ENCODE results near the gene SH2D5. TPM values are rescaled to one million over a fixed set of nuclear protein-coding genes. Genes with fewer than 3 reads are reported as not detected.

Gene SH2D5
- total and polyA plus RNA-seq, 4 donors: 0.37 to 0.93 (median 0.52) TPM; not detected in 1

- WGBS, 2 donors: 96 to 97% methylated on average over 6 of the region's 6 CpGs
- ATAC-seq (ENCODE audit: insufficient read depth, low FRiP score): no peak
These were observed 27.8 kb upstream of the SH2D5 start for GRCh38 chr1:20760322-20760721.

GRCh38 chr1:20753589-20753988 is 21.1 kb upstream of the SH2D5 start:
- DNase-seq (no peak), ATAC-seq (ENCODE audit: insufficient read depth, low FRiP score) (no peak)
- Histone ChIP-seq H3K4me1 (ENCODE audit: control insufficient read depth in 5 of 5, insufficient read depth in 5 of 5, low read length in 5 of 5) (no peaks in the 10 kb centered on the region), H3K9me3 (ENCODE audit: control insufficient read depth in 4 of 4, insufficient read depth in 3 of 4, low read length in 3 of 4) (no peaks in the 10 kb centered on the region), H3K9ac (ENCODE audit: insufficient read depth in 1 of 2, low read length in 2 of 2) (no peak overlapping the region), H3K27ac (ENCODE audit: low read depth in 1 of 2, low read length in 1 of 2) (no peak overlapping the region), H3K36me3 (ENCODE audit: control insufficient read depth in 4 of 4, insufficient read depth in 4 of 4, low read length in 4 of 4) (peaks cover 17 to 42% (median 40%) of the 10 kb centered on the region in 4 donors), H3K4me3 (no peak overlapping the region), H3K27me3 (ENCODE audit: control insufficient read depth in 3 of 3, insufficient read depth in 3 of 3, low read length in 2 of 3) (no peaks in the 10 kb centered on the region)
- TF ChIP-seq CTCF (IDR thresholded peaks at IDR 0.05; ENCODE audit: control extremely low read depth, extremely low read depth): no peak
- 86 to 91% methylated on average over 3 of the region's 3 CpGs for WGBS, 2 donors

More at GRCh38 chr1:20760322-20760721, 27.8 kb upstream of the SH2D5 start:
- no peak for TF ChIP-seq CTCF (IDR thresholded peaks at IDR 0.05; ENCODE audit: control extremely low read depth, extremely low read depth)
- Histone ChIP-seq H3K4me3 (no peak overlapping the region), H3K4me1 (ENCODE audit: control insufficient read depth in 5 of 5, insufficient read depth in 5 of 5, low read length in 5 of 5) (no peaks in the 10 kb centered on the region), H3K27me3 (ENCODE audit: control insufficient read depth in 3 of 3, insufficient read depth in 3 of 3, low read length in 2 of 3) (no peaks in the 10 kb centered on the region), H3K9me3 (ENCODE audit: control insufficient read depth in 4 of 4, insufficient read depth in 3 of 4, low read length in 3 of 4) (no peaks in the 10 kb centered on the region), H3K9ac (ENCODE audit: insufficient read depth in 1 of 2, low read length in 2 of 2) (no peak overlapping the region), H3K27ac (ENCODE audit: low read depth in 1 of 2, low read length in 1 of 2) (no peak overlapping the region), H3K36me3 (ENCODE audit: control insufficient read depth in 4 of 4, insufficient read depth in 4 of 4, low read length in 4 of 4) (peaks cover 34 to 58% (median 51%) of the 10 kb centered on the region in 4 donors)
- no peak for DNase-seq

- no peak overlapping the region for H3K27ac ChIP-seq (ENCODE audit: low read depth in 1 of 2, low read length in 1 of 2)
- H3K9ac ChIP-seq (ENCODE audit: insufficient read depth in 1 of 2, low read length in 2 of 2): no peak overlapping the region
- TF ChIP-seq CTCF (IDR thresholded peaks at IDR 0.05; ENCODE audit: control extremely low read depth, extremely low read depth): no peak
- H3K27me3 ChIP-seq (ENCODE audit: control insufficient read depth in 3 of 3, insufficient read depth in 3 of 3, low read length in 2 of 3): no peaks in the 10 kb centered on the region
- H3K36me3 ChIP-seq (ENCODE audit: control insufficient read depth in 4 of 4, insufficient read depth in 4 of 4, low read length in 4 of 4): peaks cover 17 to 46% (median 42%) of the 10 kb centered on the region in 4 donors
- H3K4me1 ChIP-seq (ENCODE audit: control insufficient read depth in 5 of 5, insufficient read depth in 5 of 5, low read length in 5 of 5): no peaks in the 10 kb centered on the region
- H3K4me3 ChIP-seq: no peak overlapping the region
- 92 to 93% methylated on average over 3 of the region's 3 CpGs for WGBS, 2 donors
- DNase-seq: no peak
- ATAC-seq (ENCODE audit: insufficient read depth, low FRiP score): no peak
- H3K9me3 ChIP-seq (ENCODE audit: control insufficient read depth in 4 of 4, insufficient read depth in 3 of 4, low read length in 3 of 4): no peaks in the 10 kb centered on the region
These were observed 19.0 kb upstream of the SH2D5 start for GRCh38 chr1:20751462-20751990.

- peaks cover 15 to 50% (median 40%) of the 10 kb centered on the region in 4 donors for H3K36me3 ChIP-seq (ENCODE audit: control insufficient read depth in 4 of 4, insufficient read depth in 4 of 4, low read length in 4 of 4)
- H3K27me3 ChIP-seq (ENCODE audit: control insufficient read depth in 3 of 3, insufficient read depth in 3 of 3, low read length in 2 of 3): no peaks in the 10 kb centered on the region
- DNase-seq (no peak), ATAC-seq (ENCODE audit: insufficient read depth, low FRiP score) (no peak)
- no peak overlapping the region for H3K4me3 ChIP-seq
- no peak for TF ChIP-seq CTCF (IDR thresholded peaks at IDR 0.05; ENCODE audit: control extremely low read depth, extremely low read depth)
- H3K9me3 ChIP-seq (ENCODE audit: control insufficient read depth in 4 of 4, insufficient read depth in 3 of 4, low read length in 3 of 4): no peaks in the 10 kb centered on the region
- no peak overlapping the region for H3K27ac ChIP-seq (ENCODE audit: low read depth in 1 of 2, low read length in 1 of 2)
- peaks cover 0 to 1% (median 0%) of the 10 kb centered on the region in 5 donors for H3K4me1 ChIP-seq (ENCODE audit: control insufficient read depth in 5 of 5, insufficient read depth in 5 of 5, low read length in 5 of 5)
- no peak overlapping the region for H3K9ac ChIP-seq (ENCODE audit: insufficient read depth in 1 of 2, low read length in 2 of 2)
These were observed 10.2 kb upstream of the SH2D5 start for GRCh38 chr1:20742671-20743070.
